Right atrium auricular region (tissue), 2 donors: ENCODE results near the gene RPS6KA3. TPM values are rescaled to one million over a fixed set of nuclear protein-coding genes. Genes with fewer than 3 reads are reported as not detected.
A peak's percentile ranks its signal among the peaks of the same experiment; 100 is the strongest.

Experiments
- DNase-seq: peaks from one replicate; pipeline ENCODE4 v3.0.0-alpha.2; 2019; ENCODE audit warnings: low spot score
- H3K27ac ChIP-seq, 2 donors: fragments of 200-600 bp; sonication (generic); 1 replicate in 1 of 2; 2 replicates in 1 of 2; pipeline ENCODE4 v1.5.1; 2016 to 2019
- H3K27me3 ChIP-seq, 2 donors: fragments of 200-600 bp; sonication (generic); one replicate each; pipeline versions ENCODE4 v1.5.1 to v1.6.0; 2017 to 2019
- H3K36me3 ChIP-seq: fragments of 200-600 bp; sonication (generic); one replicate; pipeline ENCODE4 v1.5.1; 2016
- H3K4me1 ChIP-seq, 2 donors: fragments of 200-600 bp; sonication (generic); one replicate each; pipeline versions ENCODE4 v1.5.1 to v1.6.0; 2017 to 2019
- H3K4me3 ChIP-seq, 2 donors: fragments of 200-600 bp; sonication (generic); 1 replicate in 1 of 2; 2 replicates in 1 of 2; pipeline ENCODE4 v1.5.1; 2017 to 2019; ENCODE audit warnings: mild to moderate bottlenecking in 1 of 2, moderate library complexity in 1 of 2
- H3K9me3 ChIP-seq, 2 donors: fragments of 200-600 bp; sonication (generic); one replicate each; pipeline ENCODE4 v1.5.1; 2019
- total RNA-seq, 2 donors: library from RNA; depleted of rRNA; stranded (reverse); fragments of >200 nt; gene quantifications; one replicate each; pipeline ENCODE4 v1.1.0, GENCODE V29; 2016
- TF ChIP-seq, protein P1 (sequence below), 2 donors: fragments of 200-600 bp; sonication (generic); IDR thresholded peaks; one replicate each; pipeline ENCODE4 v1.5.1; 2019; ENCODE audit warnings: antibody characterized with exemption in 2 of 2

Gene RPS6KA3
- total RNA-seq, 2 donors from 2014 or later: 25.4 to 30.5 TPM

GRCh38 chrX:20143111-20143510 is 123.6 kb downstream of the RPS6KA3 start:
- no peak for DNase-seq
- Histone ChIP-seq H3K27me3 (no peaks in the 10 kb centered on the region), H3K27ac (no peak overlapping the region), H3K9me3 (no peaks in the 10 kb centered on the region), H3K4me3 (no peak overlapping the region), H3K4me1 (peaks cover 0 to 26% of the 10 kb centered on the region in 2 donors), H3K36me3 (peaks cover 5% of the 10 kb centered on the region)
- TF ChIP-seq, protein P1, sequence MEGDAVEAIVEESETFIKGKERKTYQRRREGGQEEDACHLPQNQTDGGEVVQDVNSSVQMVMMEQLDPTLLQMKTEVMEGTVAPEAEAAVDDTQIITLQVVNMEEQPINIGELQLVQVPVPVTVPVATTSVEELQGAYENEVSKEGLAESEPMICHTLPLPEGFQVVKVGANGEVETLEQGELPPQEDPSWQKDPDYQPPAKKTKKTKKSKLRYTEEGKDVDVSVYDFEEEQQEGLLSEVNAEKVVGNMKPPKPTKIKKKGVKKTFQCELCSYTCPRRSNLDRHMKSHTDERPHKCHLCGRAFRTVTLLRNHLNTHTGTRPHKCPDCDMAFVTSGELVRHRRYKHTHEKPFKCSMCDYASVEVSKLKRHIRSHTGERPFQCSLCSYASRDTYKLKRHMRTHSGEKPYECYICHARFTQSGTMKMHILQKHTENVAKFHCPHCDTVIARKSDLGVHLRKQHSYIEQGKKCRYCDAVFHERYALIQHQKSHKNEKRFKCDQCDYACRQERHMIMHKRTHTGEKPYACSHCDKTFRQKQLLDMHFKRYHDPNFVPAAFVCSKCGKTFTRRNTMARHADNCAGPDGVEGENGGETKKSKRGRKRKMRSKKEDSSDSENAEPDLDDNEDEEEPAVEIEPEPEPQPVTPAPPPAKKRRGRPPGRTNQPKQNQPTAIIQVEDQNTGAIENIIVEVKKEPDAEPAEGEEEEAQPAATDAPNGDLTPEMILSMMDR (IDR thresholded peaks at IDR 0.05): no peak

DNA sequence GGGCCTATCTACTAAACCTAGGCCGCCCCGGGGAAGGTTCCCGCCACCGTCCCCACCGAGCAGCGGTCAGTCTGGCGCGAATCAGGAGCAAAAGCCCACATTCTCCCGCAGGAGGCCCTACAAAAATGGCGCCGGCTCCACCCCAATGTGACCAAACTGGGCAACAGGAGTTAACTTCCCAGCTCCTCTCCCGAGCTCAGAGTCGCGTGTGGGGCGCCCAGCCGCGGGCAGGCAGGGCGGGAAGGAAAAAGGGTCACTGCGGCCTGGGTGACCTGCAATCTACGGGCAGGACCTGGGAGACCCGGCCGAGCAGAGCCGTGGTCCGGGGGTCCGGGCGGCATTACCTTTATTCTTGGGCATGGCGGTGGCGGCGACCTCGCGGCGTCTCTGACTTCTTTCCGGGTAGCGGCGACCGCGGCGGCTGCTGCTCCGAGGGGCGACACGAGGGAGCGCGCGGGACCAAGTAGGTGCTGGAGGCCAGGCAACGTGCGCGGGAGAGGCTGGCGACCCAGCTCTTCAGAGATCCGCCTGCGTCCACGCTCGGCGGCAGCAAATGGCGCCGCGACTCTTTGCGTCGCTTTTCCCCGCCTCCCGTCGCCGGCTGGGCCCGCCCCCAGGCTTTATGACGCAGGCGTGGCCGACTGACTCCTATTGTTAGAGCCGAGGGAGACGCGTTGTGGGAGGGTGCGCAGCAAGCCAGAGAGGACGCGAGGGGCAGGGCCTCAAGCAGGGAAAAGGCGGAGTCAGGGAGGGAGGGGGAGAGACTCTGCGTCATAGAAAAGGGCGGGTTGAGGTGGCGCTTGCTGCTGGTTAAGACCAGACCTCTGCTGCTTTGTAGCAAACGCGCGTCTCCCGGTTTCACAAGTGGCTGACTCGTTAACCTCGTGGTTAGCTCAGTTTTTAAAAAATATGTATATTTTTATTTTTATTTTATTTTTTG is 125.2 kb downstream of the RPS6KA3 start, which contains the start of gene EIF1AX:
Gene EIF1AX (minus strand): TSS at position 558 of the 940 bp plus-strand sequence. CDS start 198 bp downstream, at position 360.
- H3K9me3 ChIP-seq: no peaks in the 10 kb centered on the region
- peaks cover 19% of the 10 kb centered on the region for H3K36me3 ChIP-seq
- H3K27ac ChIP-seq: peak within 1 kb of the TSS; percentile 91 to 92
- no peaks in the 10 kb centered on the region for H3K27me3 ChIP-seq
- H3K4me1 ChIP-seq: peaks cover 0 to 26% of the 10 kb centered on the region in 2 donors
- TF ChIP-seq, protein P1 (IDR thresholded peaks at IDR 0.05): no peak
- H3K4me3 ChIP-seq: peak within 1 kb of the TSS; percentile 93 to 95
- DNase-seq: peak; percentile 99

DNA sequence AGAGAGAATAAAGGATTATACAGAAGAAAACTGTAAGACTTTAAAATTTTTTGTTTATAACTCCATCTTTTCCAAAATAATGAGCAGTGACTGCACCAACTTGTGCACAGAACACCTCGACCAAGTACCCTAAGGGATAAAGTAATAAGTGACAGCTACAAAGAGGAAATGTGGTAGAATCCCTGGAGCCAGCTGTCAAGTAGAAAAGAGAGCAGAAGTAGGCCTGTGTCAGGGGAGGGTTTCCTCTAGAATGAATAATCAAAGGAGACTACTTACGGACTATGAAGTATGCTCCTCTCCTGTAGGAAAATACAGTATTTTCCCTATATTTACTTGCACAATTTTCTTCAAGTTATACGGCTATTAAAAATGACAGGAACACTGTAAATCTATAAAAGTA is 126.3 kb downstream of the RPS6KA3 start:
- no peaks in the 10 kb centered on the region for H3K27me3 ChIP-seq
- H3K36me3 ChIP-seq: peaks cover 31% of the 10 kb centered on the region
- H3K4me3 ChIP-seq: peak overlapping the region; percentile 93 to 95
- peak overlapping the region in 1 of 2 donors; percentile 92 for H3K27ac ChIP-seq
- no peaks in the 10 kb centered on the region for H3K9me3 ChIP-seq
- TF ChIP-seq, protein P1 (IDR thresholded peaks at IDR 0.05): no peak
- no peak for DNase-seq
- H3K4me1 ChIP-seq: peaks cover 0 to 26% of the 10 kb centered on the region in 2 donors

DNA sequence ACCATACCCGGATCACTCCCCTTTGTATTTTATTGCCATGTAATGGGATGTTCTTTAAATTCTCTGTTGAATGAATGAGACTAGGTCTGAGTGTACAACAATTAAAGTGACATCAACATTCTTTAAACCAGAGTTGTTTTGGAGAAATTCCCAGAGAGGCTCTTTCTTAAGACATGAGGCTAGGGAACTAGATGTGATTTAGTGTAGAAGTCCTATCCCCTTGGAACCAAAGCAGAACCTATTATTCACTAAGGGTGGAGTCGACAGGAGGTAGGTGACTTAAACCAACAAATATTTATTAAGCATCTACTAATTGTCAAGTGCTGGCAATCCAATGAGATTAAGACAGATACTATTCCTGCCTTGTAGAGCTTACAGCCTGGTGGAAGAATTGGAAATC is 126.7 kb downstream of the RPS6KA3 start:
- DNase-seq: no peak
- TF ChIP-seq, protein P1 (IDR thresholded peaks at IDR 0.05): no peak
- Histone ChIP-seq H3K9me3 (no peaks in the 10 kb centered on the region), H3K4me3 (peak overlapping the region in 1 of 2 donors; percentile 93), H3K27ac (no peak overlapping the region), H3K27me3 (no peaks in the 10 kb centered on the region), H3K36me3 (peaks cover 35% of the 10 kb centered on the region), H3K4me1 (peaks cover 0 to 26% of the 10 kb centered on the region in 2 donors)

- H3K4me1 ChIP-seq: peaks cover 0 to 20% of the 10 kb centered on the region in 2 donors
- no peaks in the 10 kb centered on the region for H3K9me3 ChIP-seq
- H3K4me3 ChIP-seq: no peak overlapping the region
- H3K27me3 ChIP-seq: no peaks in the 10 kb centered on the region
- peaks cover 60% of the 10 kb centered on the region for H3K36me3 ChIP-seq
- TF ChIP-seq, protein P1 (IDR thresholded peaks at IDR 0.05): no peak
- DNase-seq: no peak
- H3K27ac ChIP-seq: no peak overlapping the region
Measured at GRCh38 chrX:20135944-20136343, 130.8 kb downstream of the RPS6KA3 start.
